ENCODE measurements around the gene PNCK. TPM values are rescaled to one million over a fixed set of nuclear protein-coding genes. Genes with fewer than 3 reads are reported as not detected.

The PNCK gene
- total and polyA plus RNA-seq, 7 experiments from 2014 or later: 0.35 to 1.1 (median 0.58) TPM; not detected in 4

GRCh38 chrX:153704021-153704526, 30.5 kb upstream of the PNCK start:
- Mint-ChIP-seq H3K27me3 (no peaks in the 10 kb centered on the region), H3K4me1 (peaks cover 0 to 8% (median 5%) of the 10 kb centered on the region in 7 donors), H3K9me3 (peaks cover 0 to 2% (median 0%) of the 10 kb centered on the region in 11 donors), H3K27ac (no peak overlapping the region), H3K4me3 (no peak overlapping the region), H3K36me3 (no peaks in the 10 kb centered on the region)
- CTCF ChIA-PET: no interaction called here
- Histone ChIP-seq H3K4me1 (ENCODE audit: control insufficient read depth in 2 of 2, insufficient read depth in 2 of 2, low read length in 2 of 2) (no peaks in the 10 kb centered on the region), H3K27ac (ENCODE audit: low read depth, low read length) (no peak overlapping the region), H3K9me3 (ENCODE audit: control insufficient read depth in 2 of 3, low read length in 3 of 3) (no peaks in the 10 kb centered on the region), H3K4me3 (ENCODE audit: low read length) (no peak overlapping the region), H3K27me3 (ENCODE audit: control insufficient read depth in 2 of 2, insufficient read depth in 2 of 2, low read length in 2 of 2) (no peaks in the 10 kb centered on the region), H3K36me3 (ENCODE audit: control insufficient read depth in 2 of 3, insufficient read depth in 3 of 3, low read length in 3 of 3) (peaks cover 0 to 53% (median 0%) of the 10 kb centered on the region in 3 experiments)
- no peak for ATAC-seq
- intact Hi-C loops (cut with micrococcal nuclease): no loop called here
- DNase-seq: no peak
- POLR2A ChIA-PET: interaction anchor here (0.6 kb wide), 1 partner anchor 176 kb away, joined by 3 read pairs; no protein-coding TSS in a partner anchor

DNA sequence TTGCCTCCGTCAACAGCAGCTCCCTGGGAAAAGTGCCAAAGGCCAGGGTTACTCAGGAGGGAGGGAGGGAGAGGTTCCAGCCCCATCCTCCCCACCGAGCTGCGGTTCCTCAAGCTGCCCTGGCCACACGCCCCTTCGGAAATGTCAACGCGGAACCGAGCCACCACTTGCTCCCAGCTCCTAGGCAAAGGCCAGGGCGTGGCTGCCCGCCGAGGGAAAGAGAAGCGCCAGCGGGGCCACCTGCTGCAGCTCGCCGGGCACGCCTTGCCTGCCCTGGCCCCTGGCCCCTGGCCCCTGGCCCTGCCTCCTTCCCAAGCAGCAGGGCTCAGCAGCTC, 29.4 kb upstream of the PNCK start:
- intact Hi-C loops (cut with micrococcal nuclease): no loop called here
- ATAC-seq (no peak), DNase-seq (no peak)
- Mint-ChIP-seq H3K27me3 (no peaks in the 10 kb centered on the region), H3K27ac (no peak overlapping the region), H3K4me3 (no peak overlapping the region), H3K4me1 (peaks cover 0 to 6% (median 0%) of the 10 kb centered on the region in 7 donors), H3K36me3 (no peaks in the 10 kb centered on the region), H3K9me3 (peaks cover 0 to 2% (median 0%) of the 10 kb centered on the region in 11 donors)
- H3K4me1 ChIP-seq (ENCODE audit: control insufficient read depth in 2 of 2, insufficient read depth in 2 of 2, low read length in 2 of 2): no peaks in the 10 kb centered on the region
- H3K36me3 ChIP-seq (ENCODE audit: control insufficient read depth in 2 of 3, insufficient read depth in 3 of 3, low read length in 3 of 3): peaks cover 0 to 60% (median 0%) of the 10 kb centered on the region in 3 experiments
- H3K27ac ChIP-seq (ENCODE audit: low read depth, low read length): no peak overlapping the region
- ChIA-PET CTCF (no interaction called here), POLR2A (no interaction called here)
- H3K9me3 ChIP-seq (ENCODE audit: control insufficient read depth in 2 of 3, low read length in 3 of 3): no peaks in the 10 kb centered on the region
- H3K4me3 ChIP-seq (ENCODE audit: low read length): no peak overlapping the region
- H3K27me3 ChIP-seq (ENCODE audit: control insufficient read depth in 2 of 2, insufficient read depth in 2 of 2, low read length in 2 of 2): no peaks in the 10 kb centered on the region

GRCh38 chrX:153702336-153703035, 28.9 kb upstream of the PNCK start:
- Histone ChIP-seq H3K4me1 (ENCODE audit: control insufficient read depth in 2 of 2, insufficient read depth in 2 of 2, low read length in 2 of 2) (no peaks in the 10 kb centered on the region), H3K4me3 (ENCODE audit: low read length) (no peak overlapping the region), H3K9me3 (ENCODE audit: control insufficient read depth in 2 of 3, low read length in 3 of 3) (no peaks in the 10 kb centered on the region), H3K27me3 (ENCODE audit: control insufficient read depth in 2 of 2, insufficient read depth in 2 of 2, low read length in 2 of 2) (no peaks in the 10 kb centered on the region), H3K36me3 (ENCODE audit: control insufficient read depth in 2 of 3, insufficient read depth in 3 of 3, low read length in 3 of 3) (peaks cover 0 to 62% (median 0%) of the 10 kb centered on the region in 3 experiments), H3K27ac (ENCODE audit: low read depth, low read length) (no peak overlapping the region)
- no peak for DNase-seq
- H3K27me3 Mint-ChIP-seq: no peaks in the 10 kb centered on the region
- no peak for ATAC-seq
- ChIA-PET POLR2A (no interaction called here), CTCF (no interaction called here)
- intact Hi-C loops (cut with micrococcal nuclease): no loop called here
- peaks cover 0 to 6% (median 0%) of the 10 kb centered on the region in 7 donors for H3K4me1 Mint-ChIP-seq
- peaks cover 0 to 3% (median 0%) of the 10 kb centered on the region in 11 donors for H3K9me3 Mint-ChIP-seq
- no peak overlapping the region for H3K4me3 Mint-ChIP-seq
- H3K27ac Mint-ChIP-seq: no peak overlapping the region
- H3K36me3 Mint-ChIP-seq: peaks cover 0 to under 1% (median 0%) of the 10 kb centered on the region in 5 donors

GRCh38 chrX:153701706-153702105, 28.1 kb upstream of the PNCK start:
- Histone ChIP-seq H3K4me1 (ENCODE audit: control insufficient read depth in 2 of 2, insufficient read depth in 2 of 2, low read length in 2 of 2) (no peaks in the 10 kb centered on the region), H3K9me3 (ENCODE audit: control insufficient read depth in 2 of 3, low read length in 3 of 3) (no peaks in the 10 kb centered on the region), H3K27ac (ENCODE audit: low read depth, low read length) (no peak overlapping the region), H3K36me3 (ENCODE audit: control insufficient read depth in 2 of 3, insufficient read depth in 3 of 3, low read length in 3 of 3) (peaks cover 0 to 65% (median 0%) of the 10 kb centered on the region in 3 experiments), H3K27me3 (ENCODE audit: control insufficient read depth in 2 of 2, insufficient read depth in 2 of 2, low read length in 2 of 2) (no peaks in the 10 kb centered on the region), H3K4me3 (ENCODE audit: low read length) (no peak overlapping the region)
- Mint-ChIP-seq H3K9me3 (peaks cover 0 to 5% (median 0%) of the 10 kb centered on the region in 11 donors), H3K27me3 (no peaks in the 10 kb centered on the region), H3K4me1 (peaks cover 0 to 3% (median 0%) of the 10 kb centered on the region in 7 donors), H3K27ac (no peak overlapping the region), H3K4me3 (no peak overlapping the region), H3K36me3 (peaks cover 0 to 8% (median 0%) of the 10 kb centered on the region in 5 donors)
- POLR2A ChIA-PET: no interaction called here
- no peak for ATAC-seq
- intact Hi-C loops (cut with micrococcal nuclease): no loop called here
- CTCF ChIA-PET: no interaction called here
- no peak for DNase-seq

- H3K4me1 ChIP-seq (ENCODE audit: control insufficient read depth in 2 of 2, insufficient read depth in 2 of 2, low read length in 2 of 2): no peaks in the 10 kb centered on the region
- ChIA-PET POLR2A (no interaction called here), CTCF (no interaction called here)
- H3K27me3 ChIP-seq (ENCODE audit: control insufficient read depth in 2 of 2, insufficient read depth in 2 of 2, low read length in 2 of 2): no peaks in the 10 kb centered on the region
- Mint-ChIP-seq H3K4me1 (no peaks in the 10 kb centered on the region), H3K9me3 (peaks cover 0 to 5% (median 0%) of the 10 kb centered on the region in 11 donors), H3K27me3 (no peaks in the 10 kb centered on the region), H3K36me3 (peaks cover 0 to 8% (median 0%) of the 10 kb centered on the region in 5 donors), H3K4me3 (no peak overlapping the region), H3K27ac (no peak overlapping the region)
- intact Hi-C loops (cut with micrococcal nuclease): no loop called here
- H3K36me3 ChIP-seq (ENCODE audit: control insufficient read depth in 2 of 3, insufficient read depth in 3 of 3, low read length in 3 of 3): peaks cover 0 to 62% (median 0%) of the 10 kb centered on the region in 3 experiments
- ATAC-seq: no peak
- H3K27ac ChIP-seq (ENCODE audit: low read depth, low read length): no peak overlapping the region
- H3K4me3 ChIP-seq (ENCODE audit: low read length): no peak overlapping the region
- H3K9me3 ChIP-seq (ENCODE audit: control insufficient read depth in 2 of 3, low read length in 3 of 3): no peaks in the 10 kb centered on the region
- no peak for DNase-seq
Observed at GRCh38 chrX:153700967-153701366, 27.4 kb upstream of the PNCK start.

- H3K27me3 ChIP-seq (ENCODE audit: control insufficient read depth in 2 of 2, insufficient read depth in 2 of 2, low read length in 2 of 2): no peaks in the 10 kb centered on the region
- ATAC-seq (no peak), DNase-seq (no peak)
- H3K27ac ChIP-seq (ENCODE audit: low read depth, low read length): no peak overlapping the region
- H3K9me3 ChIP-seq (ENCODE audit: control insufficient read depth in 2 of 3, low read length in 3 of 3): no peaks in the 10 kb centered on the region
- no peaks in the 10 kb centered on the region for H3K4me1 ChIP-seq (ENCODE audit: control insufficient read depth in 2 of 2, insufficient read depth in 2 of 2, low read length in 2 of 2)
- Mint-ChIP-seq H3K27ac (no peak overlapping the region), H3K27me3 (no peaks in the 10 kb centered on the region), H3K4me3 (no peak overlapping the region), H3K36me3 (peaks cover 0 to 8% (median 0%) of the 10 kb centered on the region in 5 donors), H3K9me3 (peaks cover 0 to 5% (median 0%) of the 10 kb centered on the region in 11 donors), H3K4me1 (no peaks in the 10 kb centered on the region)
- H3K4me3 ChIP-seq (ENCODE audit: low read length): no peak overlapping the region
- intact Hi-C loops (cut with micrococcal nuclease): no loop called here
- ChIA-PET POLR2A (no interaction called here), CTCF (no interaction called here)
- H3K36me3 ChIP-seq (ENCODE audit: control insufficient read depth in 2 of 3, insufficient read depth in 3 of 3, low read length in 3 of 3): peaks cover 0 to 62% (median 0%) of the 10 kb centered on the region in 3 experiments
Observed at GRCh38 chrX:153700376-153700945, 26.8 kb upstream of the PNCK start.

Measured in naive thymus-derived CD4-positive, alpha-beta T cell (primary cell).